ENCODE data around the gene COBL. TPM values are rescaled to one million over a fixed set of nuclear protein-coding genes. Genes with fewer than 3 reads are reported as not detected.

The COBL gene
- total RNA-seq, 1 experiment from 2014 or later: 8.6 TPM

GRCh38 chr7:51313738-51314425, 2.7 kb downstream of the COBL start:
- Histone ChIP-seq H3K9me3 (ENCODE audit: low read length) (no peaks in the 10 kb centered on the region), H4K20me1 (ENCODE audit: low read length) (no peaks in the 10 kb centered on the region), H3K27me3 (ENCODE audit: low read length) (no peaks in the 10 kb centered on the region), H3K9ac (ENCODE audit: low read length) (no peak overlapping the region), H3K4me3 (ENCODE audit: low read length) (peak overlapping the region; percentile 80; the same call in 1 of the 2 replicates), H3K27ac (ENCODE audit: low read length) (no peak overlapping the region), H3K4me1 (ENCODE audit: insufficient read depth, low read length) (peaks cover 25% of the 10 kb centered on the region), H3F3A (ENCODE audit: low read length, unreplicated experiment) (no peaks in the 10 kb centered on the region), H2AFZ (ENCODE audit: low read length) (no peak overlapping the region), H3K4me2 (ENCODE audit: low read length) (peak overlapping the region; percentile 91), H3K9me2 (replicated peaks; ENCODE audit: low read length) (no peaks in the 10 kb centered on the region), H3K79me2 (ENCODE audit: low read length) (peaks cover 48% of the 10 kb centered on the region), H3K36me3 (ENCODE audit: low read depth, low read length) (no peaks in the 10 kb centered on the region)
- ChIA-PET CTCF (interaction anchor here (0.6 to 0.7 kb wide), 2 partner anchors 11 to 43 kb away, joined by 3 read pairs; no protein-coding TSS in a partner anchor), POLR2A (ENCODE audit: unreplicated experiment) (no interaction called here)
- no peak for TF ChIP-seq EZH2phosphoT487 (IDR thresholded peaks at IDR 0.05; ENCODE audit: borderline replicate concordance, low read length)
- peak; percentile 12 for DNase-seq
- BruUV-seq (replicated peaks): no TSS peak
- no peak for ATAC-seq
- intact Hi-C loops (cut with micrococcal nuclease): loop anchor here (2.0 kb wide), 1 partner anchor 37 kb away; no protein-coding TSS in a partner anchor

- ChIA-PET POLR2A (ENCODE audit: unreplicated experiment) (no interaction called here), CTCF (interaction anchor here (0.7 kb wide), 1 partner anchor 10 kb away, joined by 3 read pairs; no protein-coding TSS in a partner anchor)
- H2AFZ ChIP-seq (ENCODE audit: low read length): no peak overlapping the region
- peaks cover 48% of the 10 kb centered on the region for H3K79me2 ChIP-seq (ENCODE audit: low read length)
- no peak overlapping the region for H3K27ac ChIP-seq (ENCODE audit: low read length)
- H3K9ac ChIP-seq (ENCODE audit: low read length): no peak overlapping the region
- H4K20me1 ChIP-seq (ENCODE audit: low read length): no peaks in the 10 kb centered on the region
- no peaks in the 10 kb centered on the region for H3K36me3 ChIP-seq (ENCODE audit: low read depth, low read length)
- intact Hi-C loops (cut with micrococcal nuclease): no loop called here
- H3K9me3 ChIP-seq (ENCODE audit: low read length): no peaks in the 10 kb centered on the region
- no peak overlapping the region for H3K4me3 ChIP-seq (ENCODE audit: low read length)
- H3F3A ChIP-seq (ENCODE audit: low read length, unreplicated experiment): no peaks in the 10 kb centered on the region
- no peaks in the 10 kb centered on the region for H3K27me3 ChIP-seq (ENCODE audit: low read length)
- H3K4me1 ChIP-seq (ENCODE audit: insufficient read depth, low read length): peaks cover 25% of the 10 kb centered on the region
- TF ChIP-seq CTCF (conservative IDR thresholded peaks at IDR 0.05; ENCODE audit: low read depth, low read length) (no peak), EZH2phosphoT487 (IDR thresholded peaks at IDR 0.05; ENCODE audit: borderline replicate concordance, low read length) (no peak), EZH2 (IDR thresholded peaks at IDR 0.05; ENCODE audit: low read length, unreplicated experiment) (no peak)
- peak overlapping the region; percentile 91; the same call in 1 of the 2 replicates for H3K4me2 ChIP-seq (ENCODE audit: low read length)
- no TSS peak for BruUV-seq (replicated peaks)
- DNase-seq: no peak
- no peaks in the 10 kb centered on the region for H3K9me2 ChIP-seq (replicated peaks; ENCODE audit: low read length)
- no peak for ATAC-seq
These were observed 3.5 kb downstream of the COBL start for GRCh38 chr7:51312951-51313737.

- Histone ChIP-seq H3K4me1 (ENCODE audit: insufficient read depth, low read length) (peaks cover 18% of the 10 kb centered on the region), H3K9ac (ENCODE audit: low read length) (no peak overlapping the region), H4K20me1 (ENCODE audit: low read length) (no peaks in the 10 kb centered on the region), H3K79me2 (ENCODE audit: low read length) (peaks cover 49% of the 10 kb centered on the region), H3F3A (ENCODE audit: low read length, unreplicated experiment) (no peaks in the 10 kb centered on the region), H3K4me3 (ENCODE audit: low read length) (no peak overlapping the region), H2AFZ (ENCODE audit: low read length) (no peak overlapping the region), H3K9me3 (ENCODE audit: low read length) (no peaks in the 10 kb centered on the region), H3K36me3 (ENCODE audit: low read depth, low read length) (no peaks in the 10 kb centered on the region), H3K27ac (ENCODE audit: low read length) (no peak overlapping the region), H3K27me3 (ENCODE audit: low read length) (no peaks in the 10 kb centered on the region), H3K9me2 (replicated peaks; ENCODE audit: low read length) (no peaks in the 10 kb centered on the region), H3K4me2 (ENCODE audit: low read length) (no peak overlapping the region)
- BruUV-seq (replicated peaks): no TSS peak
- intact Hi-C loops (cut with micrococcal nuclease): no loop called here
- POLR2A ChIA-PET (ENCODE audit: unreplicated experiment): no interaction called here
- no peak for TF ChIP-seq EZH2 (IDR thresholded peaks at IDR 0.05; ENCODE audit: low read length, unreplicated experiment)
- DNase-seq (no peak), ATAC-seq (no peak)
- CTCF ChIA-PET: no interaction called here
These were observed 5.4 kb downstream of the COBL start for GRCh38 chr7:51311166-51311565.

Measured in PC-3 (cell line).